ENCODE results near the gene BTBD2. TPM values are rescaled to one million over a fixed set of nuclear protein-coding genes. Genes with fewer than 3 reads are reported as not detected.

BTBD2 gene
- total and polyA plus RNA-seq, 2 of the 13 experiments (the other 11 are each of a cell fraction or from before 2014, with no cell fraction given) = 28.1 to 45.3 TPM

GRCh38 chr19:2049741-2050348 lies 34.3 kb upstream of the BTBD2 start (continued):
- TF ChIP-seq ZNF652 (CRISPR knock-in tag; IDR thresholded peaks at IDR 0.05; ENCODE audit: borderline replicate concordance, low read depth) (no peak), HMG20B (CRISPR knock-in tag; conservative IDR thresholded peaks at IDR 0.05) (0 out of 2 replicates have a peak, but pooled peaks have one; percentile 32), ZNF296 (CRISPR knock-in tag; conservative IDR thresholded peaks at IDR 0.05) (no peak), ZSCAN29 (CRISPR knock-in tag; conservative IDR thresholded peaks at IDR 0.05) (no peak), HMGA1 (CRISPR knock-in tag; conservative IDR thresholded peaks at IDR 0.05) (no peak), NFE2L1 (CRISPR knock-in tag; IDR thresholded peaks at IDR 0.05; ENCODE audit: borderline replicate concordance) (no peak), HMG20A (CRISPR knock-in tag; IDR thresholded peaks at IDR 0.05; ENCODE audit: borderline replicate concordance) (no peak), CEBPG (CRISPR knock-in tag; IDR thresholded peaks at IDR 0.05) (peak; percentile 74), PBX3 (CRISPR knock-in tag; IDR thresholded peaks at IDR 0.05; ENCODE audit: borderline replicate concordance) (no peak), SRF (IDR thresholded peaks at IDR 0.05; ENCODE audit: low read depth, low read length) (no peak), KDM5A (IDR thresholded peaks at IDR 0.05; ENCODE audit: borderline replicate concordance, low read length) (no peak), ZNF20 (CRISPR knock-in tag; IDR thresholded peaks at IDR 0.05) (no peak), ZNF720 (CRISPR knock-in tag; IDR thresholded peaks at IDR 0.05) (no peak), GLMP (CRISPR knock-in tag; IDR thresholded peaks at IDR 0.05; ENCODE audit: borderline replicate concordance) (no peak), ZNF281 (CRISPR knock-in tag; IDR thresholded peaks at IDR 0.05; ENCODE audit: borderline replicate concordance) (peak; percentile 58; the same call in 1 of the 2 replicates), HNRNPUL1 (IDR thresholded peaks at IDR 0.05; ENCODE audit: low read depth, low read length) (no peak), TGIF2 (CRISPR knock-in tag; IDR thresholded peaks at IDR 0.05) (no peak), SALL2 (CRISPR knock-in tag; IDR thresholded peaks at IDR 0.05) (no peak), HDAC2 (CRISPR knock-in tag; IDR thresholded peaks at IDR 0.05) (no peak), BRCA1 (CRISPR knock-in tag; IDR thresholded peaks at IDR 0.05) (no peak), ISL2 (CRISPR knock-in tag; IDR thresholded peaks at IDR 0.05) (no peak)
- TF ChIP-seq, protein P1, sequence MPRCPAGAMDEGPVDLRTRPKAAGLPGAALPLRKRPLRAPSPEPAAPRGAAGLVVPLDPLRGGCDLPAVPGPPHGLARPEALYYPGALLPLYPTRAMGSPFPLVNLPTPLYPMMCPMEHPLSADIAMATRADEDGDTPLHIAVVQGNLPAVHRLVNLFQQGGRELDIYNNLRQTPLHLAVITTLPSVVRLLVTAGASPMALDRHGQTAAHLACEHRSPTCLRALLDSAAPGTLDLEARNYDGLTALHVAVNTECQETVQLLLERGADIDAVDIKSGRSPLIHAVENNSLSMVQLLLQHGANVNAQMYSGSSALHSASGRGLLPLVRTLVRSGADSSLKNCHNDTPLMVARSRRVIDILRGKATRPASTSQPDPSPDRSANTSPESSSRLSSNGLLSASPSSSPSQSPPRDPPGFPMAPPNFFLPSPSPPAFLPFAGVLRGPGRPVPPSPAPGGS (CRISPR knock-in tag; IDR thresholded peaks at IDR 0.05) = no peak
- TF ChIP-seq, protein P2, sequence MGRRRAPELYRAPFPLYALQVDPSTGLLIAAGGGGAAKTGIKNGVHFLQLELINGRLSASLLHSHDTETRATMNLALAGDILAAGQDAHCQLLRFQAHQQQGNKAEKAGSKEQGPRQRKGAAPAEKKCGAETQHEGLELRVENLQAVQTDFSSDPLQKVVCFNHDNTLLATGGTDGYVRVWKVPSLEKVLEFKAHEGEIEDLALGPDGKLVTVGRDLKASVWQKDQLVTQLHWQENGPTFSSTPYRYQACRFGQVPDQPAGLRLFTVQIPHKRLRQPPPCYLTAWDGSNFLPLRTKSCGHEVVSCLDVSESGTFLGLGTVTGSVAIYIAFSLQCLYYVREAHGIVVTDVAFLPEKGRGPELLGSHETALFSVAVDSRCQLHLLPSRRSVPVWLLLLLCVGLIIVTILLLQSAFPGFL (CRISPR knock-in tag; IDR thresholded peaks at IDR 0.05) = no peak

All from HepG2 (cell line).